D721Med (cell line): ENCODE data around the gene LRRC45.

Experiments used
- DNase-seq: peaks from one replicate; pipeline ENCODE4 v3.0.0; 2011; ENCODE audit warnings: low spot score; ENCODE audit not compliant: insufficient read length
- FAIRE-seq: peaks from 2 replicates; lab custom pipeline; 2011; peaks lifted over from hg19 to GRCh38; lab: Jason Lieb, UNC
- CTCF ChIP-seq: IDR thresholded peaks from 2 replicates; pipeline ENCODE4 v1.5.1; 2012; ENCODE audit warnings: mild to moderate bottlenecking, control low read depth; ENCODE audit not compliant: insufficient read depth; ENCODE audit errors: missing control alignments

LRRC45 gene

GRCh38 chr17:81995463-81996231, 27.5 kb upstream of the LRRC45 start:
- no peak for TF ChIP-seq CTCF
- DNase-seq (no peak), FAIRE-seq (no peak)

- DNase-seq (no peak), FAIRE-seq (no peak)
- no peak for TF ChIP-seq CTCF
These were observed 26.8 kb upstream of the LRRC45 start for GRCh38 chr17:81996232-81996756.

- DNase-seq = no peak
- no peak for TF ChIP-seq CTCF
- FAIRE-seq = no peak
These were observed 26.2 kb upstream of the LRRC45 start for GRCh38 chr17:81996757-81997441.

GRCh38 chr17:81998212-81998611, 24.9 kb upstream of the LRRC45 start:
- FAIRE-seq (no peak), DNase-seq (no peak)
- TF ChIP-seq CTCF = no peak

GRCh38 chr17:81998691-81999438, 24.2 kb upstream of the LRRC45 start:
- no peak for TF ChIP-seq CTCF
- FAIRE-seq (no peak), DNase-seq (no peak)

GRCh38 chr17:81999587-81999975, 23.5 kb upstream of the LRRC45 start:
- no peak for DNase-seq
- FAIRE-seq = no peak
- no peak for TF ChIP-seq CTCF
